B cell (primary cell): ENCODE data around the gene SESTD1. TPM values are rescaled to one million over a fixed set of nuclear protein-coding genes. Genes with fewer than 3 reads are reported as not detected.

Experiments
- ATAC-seq: fragments of 200-7000 bp; cut with Tn5 transposase; one replicate; pipeline ENCODE4 v1.10.0; 2021; ENCODE audit warnings: low read depth, mild to moderate bottlenecking, moderate number of reproducible peaks, moderate library complexity
- CTCF ChIA-PET: fragments of 350-600 bp; sonication (Branson Sonifier 250); formaldehyde crosslinking; loops from one replicate; lab custom pipeline; 2021; ENCODE audit warnings: antibody characterized with exemption, inconsistent platforms; lab: Charles Lee
- POLR2A ChIA-PET: fragments of 350-600 bp; sonication (Branson Sonifier 250); formaldehyde crosslinking; loops from one replicate; lab custom pipeline; 2021; ENCODE audit warnings: antibody characterized with exemption; lab: Charles Lee
- DNase-seq: peaks from one replicate; pipeline ENCODE4 v3.0.0; 2013
- H2AFZ ChIP-seq: 2 replicates; pipeline ENCODE4 v1.6.1; 2012; ENCODE audit warnings: mild to moderate bottlenecking, low read depth, low read length; ENCODE audit not compliant: insufficient read depth, poor library complexity, severe bottlenecking
- H3K27ac ChIP-seq, 2 donors: 1 replicate in 1 of 2; 2 replicates in 1 of 2; pipeline ENCODE4 v1.5.1; 2012 to 2013; ENCODE audit warnings: low read length in 2 of 2, mild to moderate bottlenecking in 2 of 2, moderate library complexity in 1 of 2
- H3K27me3 ChIP-seq, 4 experiments: fragments of 200-600 bp in 1 of 4; sonication (generic) in 1 of 4; replicated peaks in 1 of 4; 1 replicate in 2 of 4; 2 replicates in 2 of 4; pipeline versions ENCODE4 v1.6.1 to v1.7.0; 2013 to 2016; ENCODE audit warnings: low read length in 3 of 4, mild to moderate bottlenecking in 2 of 4, mixed read lengths in 1 of 4, moderate library complexity in 1 of 4; ENCODE audit not compliant: insufficient read depth in 4 of 4, control insufficient read depth in 3 of 4; ENCODE audit errors: control extremely low read depth in 1 of 4
- H3K36me3 ChIP-seq, 2 experiments: replicated peaks in 1 of 2; 1 replicate in 1 of 2; 2 replicates in 1 of 2; pipeline versions ENCODE4 v1.6.1 to v1.7.1; 2013; ENCODE audit warnings: low read length in 1 of 2; ENCODE audit not compliant: insufficient read depth in 2 of 2, control insufficient read depth in 1 of 2; ENCODE audit errors: control extremely low read depth in 1 of 2, extremely low read depth in 1 of 2
- H3K4me1 ChIP-seq, 2 donors: fragments of 200-600 bp in 1 of 2; sonication (generic) in 1 of 2; 1 replicate in 1 of 2; 2 replicates in 1 of 2; pipeline versions ENCODE4 v1.5.1 to v1.6.1; 2013 to 2017; ENCODE audit warnings: low read length in 2 of 2; ENCODE audit not compliant: control insufficient read depth in 2 of 2, insufficient read depth in 2 of 2
- H3K4me2 ChIP-seq: replicated peaks from 2 replicates; pipeline ENCODE3; 2012; ENCODE audit warnings: mild to moderate bottlenecking, low read depth, low read length; ENCODE audit not compliant: poor library complexity, severe bottlenecking
- H3K4me3 ChIP-seq, 5 experiments: fragments of 200-600 bp in 1 of 5; sonication (generic) in 1 of 5; 1 replicate in 3 of 5; 2 replicates in 2 of 5; pipeline versions ENCODE4 v1.5.1 to v1.7.0; 2011 to 2016; ENCODE audit warnings: low read length in 4 of 5, mild to moderate bottlenecking in 4 of 5, low read depth in 2 of 5, control low read depth in 1 of 5, moderate library complexity in 1 of 5; ENCODE audit not compliant: insufficient read depth in 1 of 5; ENCODE audit errors: control extremely low read depth in 1 of 5, extremely low read depth in 1 of 5
- H3K79me2 ChIP-seq: fragments of 200-600 bp; sonication (generic); one replicate; pipeline ENCODE4 v1.6.0; 2016; ENCODE audit warnings: low read length; ENCODE audit not compliant: control insufficient read depth, insufficient read depth
- H3K9ac ChIP-seq: fragments of 200-600 bp; sonication (generic); 2 replicates; pipeline ENCODE4 v1.6.1; 2017; ENCODE audit warnings: mild to moderate bottlenecking, low read length, moderate library complexity
- H3K9me3 ChIP-seq, 3 donors: one replicate each; pipeline versions ENCODE4 v1.6.1 to v1.7.1; 2013; ENCODE audit warnings: low read length in 2 of 3; ENCODE audit not compliant: control insufficient read depth in 2 of 3, insufficient read depth in 1 of 3; ENCODE audit errors: control extremely low read depth in 1 of 3
- H4K20me1 ChIP-seq: 2 replicates; pipeline ENCODE4 v1.6.0; 2012; ENCODE audit warnings: mild to moderate bottlenecking, low read length; ENCODE audit not compliant: insufficient read depth, control insufficient read depth, poor library complexity, severe bottlenecking
- H3K27ac Mint-ChIP-seq: one replicate; pipeline ENCODE4 v1.8.0; 2021; ENCODE audit warnings: mixed read lengths
- H3K27me3 Mint-ChIP-seq: one replicate; pipeline ENCODE4 v1.8.0; 2021; ENCODE audit warnings: mixed read lengths
- H3K4me1 Mint-ChIP-seq: one replicate; pipeline ENCODE4 v1.8.0; 2021; ENCODE audit warnings: mixed read lengths
- H3K4me3 Mint-ChIP-seq: one replicate; pipeline ENCODE4 v1.8.0; 2021; ENCODE audit warnings: mixed read lengths
- H3K9me3 Mint-ChIP-seq: one replicate; pipeline ENCODE4 v1.8.0; 2022; ENCODE audit warnings: mixed read lengths; ENCODE audit not compliant: insufficient read depth
- CTCF ChIP-seq: fragments of 200-600 bp; IDR thresholded peaks from one replicate; pipeline ENCODE4 v1.8.0; 2022; ENCODE audit warnings: antibody characterized with exemption, mild to moderate bottlenecking
- EZH2 ChIP-seq: IDR thresholded peaks from 2 replicates; pipeline ENCODE4 v1.6.1; 2012; ENCODE audit warnings: borderline replicate concordance, low read depth, mild to moderate bottlenecking, moderate library complexity, low read length; ENCODE audit not compliant: insufficient read depth, poor library complexity, severe bottlenecking
- WGBS: methylation state at CpG from one replicate; pipeline ENCODE4 v1.1.5; 2013; ENCODE audit warnings: missing lambda C conversion rate; ENCODE audit not compliant: insufficient coverage; 5-methylcytosine and 5-hydroxymethylcytosine counted together
- intact Hi-C: fragments of 100-400 bp; cut with micrococcal nuclease; formaldehyde crosslinking; loops from one replicate; pipeline ENCODE4 v1.10.0; 2022
- polyA plus RNA-seq: library from polyadenylated mRNA; depleted of rRNA; stranded (reverse); fragments of >200 nt; gene quantifications from 2 replicates; pipeline ENCODE4 v1.2.3, GENCODE V29; 2012
- total RNA-seq, 2 donors: library from RNA; stranded (reverse); fragments of 120-200 nt in 1 of 2; gene quantifications; 1 replicate in 1 of 2; 2 replicates in 1 of 2; pipeline versions ENCODE4 v1.2.3 to v1.2.4, GENCODE V29; 2013 to 2022

SESTD1 gene
- total and polyA plus RNA-seq, 2 donors (not counting 1 experiment from before 2014, with no cell fraction given), result 52.0 to 66.1 TPM

- ATAC-seq (no peak), DNase-seq (no peak)
- H3K27me3 ChIP-seq, result no peaks in the 10 kb centered on the region
- H3K36me3 ChIP-seq, result no peaks in the 10 kb centered on the region
- no peak overlapping the region for H3K27ac ChIP-seq
- Mint-ChIP-seq H3K27me3 (no peaks in the 10 kb centered on the region), H3K4me1 (no peaks in the 10 kb centered on the region), H3K27ac (no peak overlapping the region), H3K9me3 (peaks cover 9% of the 10 kb centered on the region), H3K4me3 (no peak overlapping the region)
- H3K4me2 ChIP-seq, result no peak overlapping the region
- ChIA-PET POLR2A (no interaction called here), CTCF (no interaction called here)
- H4K20me1 ChIP-seq, result no peaks in the 10 kb centered on the region
- H2AFZ ChIP-seq, result no peak overlapping the region
- H3K9me3 ChIP-seq, result peaks cover 1 to 6% (median 4%) of the 10 kb centered on the region in 3 donors
- no peaks in the 10 kb centered on the region for H3K79me2 ChIP-seq
- no peaks in the 10 kb centered on the region for H3K4me1 ChIP-seq
- 100% methylated on average over 1 of the region's 3 CpGs for WGBS
- H3K9ac ChIP-seq, result no peak overlapping the region
- H3K4me3 ChIP-seq, result no peak overlapping the region
- intact Hi-C loops, result no loop called here
- TF ChIP-seq EZH2, result no peak
- TF ChIP-seq CTCF, result no peak
Observed at GRCh38 chr2:179072527-179072926, 192.1 kb downstream of the SESTD1 start.

GRCh38 chr2:179071810-179072355, 192.7 kb downstream of the SESTD1 start:
- H4K20me1 ChIP-seq, result no peaks in the 10 kb centered on the region
- Mint-ChIP-seq H3K9me3 (peaks cover 5% of the 10 kb centered on the region), H3K4me1 (no peaks in the 10 kb centered on the region), H3K27ac (no peak overlapping the region), H3K27me3 (no peaks in the 10 kb centered on the region), H3K4me3 (no peak overlapping the region)
- no peaks in the 10 kb centered on the region for H3K36me3 ChIP-seq
- CTCF ChIA-PET, result no interaction called here
- ATAC-seq, result no peak
- DNase-seq, result no peak
- no peak overlapping the region for H3K9ac ChIP-seq
- POLR2A ChIA-PET, result interaction anchor here (0.6 kb wide), 1 partner anchor 33 kb away, joined by 5 read pairs; no protein-coding TSS in a partner anchor
- no peaks in the 10 kb centered on the region for H3K27me3 ChIP-seq
- no peak overlapping the region for H3K4me3 ChIP-seq
- H3K79me2 ChIP-seq, result no peaks in the 10 kb centered on the region
- peaks cover 1 to 6% (median 6%) of the 10 kb centered on the region in 3 donors for H3K9me3 ChIP-seq
- TF ChIP-seq CTCF (no peak), EZH2 (no peak)
- H3K4me2 ChIP-seq, result no peak overlapping the region
- no peak overlapping the region for H2AFZ ChIP-seq
- no peaks in the 10 kb centered on the region for H3K4me1 ChIP-seq
- intact Hi-C loops, result no loop called here
- H3K27ac ChIP-seq, result no peak overlapping the region
- WGBS, result no CpG with 5 or more reads among the region's 3 CpGs
